DOHH2 (cell line): Measurements from ENCODE around the gene ST3GAL3.

Experiments
- H3F3A ChIP-seq: fragments of 200-600 bp; sonication (generic), shearing (Covaris generic); 2 replicates; pipeline ENCODE4 v1.6.0; 2016; ENCODE audit warnings: antibody characterized with exemption, mild to moderate bottlenecking; ENCODE audit not compliant: control insufficient read depth, insufficient read depth
- H3K27ac ChIP-seq: fragments of 200-600 bp; sonication (generic); 2 replicates; pipeline ENCODE4 v1.5.1; 2014; ENCODE audit warnings: low read depth, mild to moderate bottlenecking, low read length, moderate library complexity
- H3K27me3 ChIP-seq: fragments of 200-600 bp; sonication (generic); 2 replicates; pipeline ENCODE4 v1.6.1; 2014; ENCODE audit warnings: mild to moderate bottlenecking, low read length, mixed read lengths; ENCODE audit not compliant: control insufficient read depth
- H3K36me3 ChIP-seq: fragments of 200-600 bp; sonication (generic); 2 replicates; pipeline ENCODE4 v1.6.1; 2014; ENCODE audit warnings: mild to moderate bottlenecking, low read length, moderate library complexity, mixed read lengths; ENCODE audit not compliant: control insufficient read depth
- H3K4me1 ChIP-seq: fragments of 200-600 bp; sonication (generic); 2 replicates; pipeline ENCODE4 v1.6.1; 2014; ENCODE audit warnings: mild to moderate bottlenecking, low read length, mixed read lengths; ENCODE audit not compliant: control insufficient read depth
- H3K4me2 ChIP-seq: fragments of 200-600 bp; sonication (generic); 2 replicates; pipeline ENCODE4 v1.6.0; 2014; ENCODE audit warnings: mild to moderate bottlenecking, low read length, moderate library complexity
- H3K4me3 ChIP-seq: fragments of 200-600 bp; sonication (generic); 2 replicates; pipeline ENCODE4 v1.5.1; 2014; ENCODE audit warnings: mild to moderate bottlenecking, low read length, mixed read lengths
- H3K79me2 ChIP-seq: fragments of 200-600 bp; sonication (generic); 2 replicates; pipeline ENCODE4 v1.6.1; 2014; ENCODE audit warnings: mild to moderate bottlenecking, low read length, mixed read lengths; ENCODE audit not compliant: control insufficient read depth
- H3K9me2 ChIP-seq: fragments of 200-600 bp; sonication (generic); replicated peaks from 2 replicates; pipeline ENCODE4 v1.6.1; 2014; ENCODE audit warnings: mild to moderate bottlenecking, low read length, mixed read lengths; ENCODE audit not compliant: control insufficient read depth
- H3K9me3 ChIP-seq: fragments of 200-600 bp; sonication (generic); 2 replicates; pipeline ENCODE4 v1.6.1; 2014; ENCODE audit warnings: antibody characterized with exemption, low read length, mixed read lengths; ENCODE audit not compliant: control insufficient read depth, insufficient read depth
- H4K20me1 ChIP-seq: fragments of 200-600 bp; sonication (generic); 2 replicates; pipeline ENCODE4 v1.6.0; 2014; ENCODE audit warnings: low read depth, mild to moderate bottlenecking, antibody characterized with exemption, low read length, moderate library complexity; ENCODE audit not compliant: control insufficient read depth, insufficient read depth
- CTCF ChIP-seq: fragments of 200-600 bp; sonication (generic); IDR thresholded peaks from one replicate; pipeline ENCODE4 v1.5.1; 2014; ENCODE audit warnings: antibody characterized with exemption, mild to moderate bottlenecking, low read depth, low read length; ENCODE audit not compliant: poor library complexity, severe bottlenecking
- EZH2phosphoT487 ChIP-seq: fragments of 200-600 bp; sonication (generic); IDR thresholded peaks from 2 replicates; pipeline ENCODE4 v1.6.1; 2017; ENCODE audit warnings: borderline replicate concordance, mild to moderate bottlenecking, antibody characterized with exemption, low read length, moderate library complexity, mixed read lengths

The ST3GAL3 gene

GRCh38 chr1:43925846-43926245, 218.5 kb downstream of the ST3GAL3 start:
- no peaks in the 10 kb centered on the region for H3K79me2 ChIP-seq
- TF ChIP-seq CTCF, result no peak
- no peak for TF ChIP-seq EZH2phosphoT487
- no peak overlapping the region for H3K4me3 ChIP-seq
- no peak overlapping the region for H3K4me2 ChIP-seq
- H3K36me3 ChIP-seq, result no peaks in the 10 kb centered on the region
- no peaks in the 10 kb centered on the region for H3K27me3 ChIP-seq
- no peaks in the 10 kb centered on the region for H3K4me1 ChIP-seq
- no peaks in the 10 kb centered on the region for H3K9me3 ChIP-seq
- H3K27ac ChIP-seq, result no peak overlapping the region
- H3F3A ChIP-seq, result no peaks in the 10 kb centered on the region
- no peaks in the 10 kb centered on the region for H4K20me1 ChIP-seq
- no peaks in the 10 kb centered on the region for H3K9me2 ChIP-seq

- peaks cover 5% of the 10 kb centered on the region for H3K4me1 ChIP-seq
- H3K4me3 ChIP-seq, result no peak overlapping the region
- no peak overlapping the region for H3K27ac ChIP-seq
Measured at GRCh38 chr1:43930168-43930948, 223.0 kb downstream of the ST3GAL3 start.

DNA sequence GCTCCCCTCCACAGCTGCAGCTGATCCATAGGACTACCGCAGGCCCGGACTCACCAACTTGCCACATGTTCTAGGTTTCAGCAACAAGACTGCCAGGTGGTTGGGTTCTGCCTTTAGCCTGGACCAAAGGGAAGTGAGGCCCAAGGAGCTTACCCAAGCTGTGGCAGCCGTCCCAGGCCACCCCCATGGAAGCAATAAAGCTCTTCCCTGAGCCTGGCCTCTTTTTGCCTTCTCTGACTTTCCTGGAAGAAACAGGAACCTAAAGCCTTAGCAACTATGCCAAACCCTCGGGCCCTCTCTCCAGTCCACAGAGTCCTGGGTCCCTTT, 223.6 kb downstream of the ST3GAL3 start:
- no peaks in the 10 kb centered on the region for H3K36me3 ChIP-seq
- no peak overlapping the region for H3K4me2 ChIP-seq
- no peaks in the 10 kb centered on the region for H4K20me1 ChIP-seq
- H3K27me3 ChIP-seq, result no peaks in the 10 kb centered on the region
- H3F3A ChIP-seq, result no peaks in the 10 kb centered on the region
- H3K79me2 ChIP-seq, result no peaks in the 10 kb centered on the region
- no peaks in the 10 kb centered on the region for H3K9me3 ChIP-seq
- TF ChIP-seq EZH2phosphoT487 (no peak), CTCF (no peak)
- no peaks in the 10 kb centered on the region for H3K9me2 ChIP-seq
- H3K27ac ChIP-seq, result no peak overlapping the region
- peaks cover 5% of the 10 kb centered on the region for H3K4me1 ChIP-seq
- no peak overlapping the region for H3K4me3 ChIP-seq

More at GRCh38 chr1:43930168-43930948, 223.0 kb downstream of the ST3GAL3 start:
- no peak for TF ChIP-seq EZH2phosphoT487
- peak; percentile 59 for TF ChIP-seq CTCF
- Histone ChIP-seq H3K4me2 (no peak overlapping the region), H4K20me1 (no peaks in the 10 kb centered on the region), H3F3A (no peaks in the 10 kb centered on the region), H3K27me3 (no peaks in the 10 kb centered on the region), H3K36me3 (no peaks in the 10 kb centered on the region), H3K9me2 (no peaks in the 10 kb centered on the region), H3K79me2 (no peaks in the 10 kb centered on the region), H3K9me3 (no peaks in the 10 kb centered on the region)
